Measurements from ENCODE around the gene UBE2E3. TPM values are rescaled to one million over a fixed set of nuclear protein-coding genes. Genes with fewer than 3 reads are reported as not detected.

UBE2E3 gene
- total RNA-seq, 3 donors from 2014 or later = 58.4 to 98.7 (median 77.0) TPM

DNA sequence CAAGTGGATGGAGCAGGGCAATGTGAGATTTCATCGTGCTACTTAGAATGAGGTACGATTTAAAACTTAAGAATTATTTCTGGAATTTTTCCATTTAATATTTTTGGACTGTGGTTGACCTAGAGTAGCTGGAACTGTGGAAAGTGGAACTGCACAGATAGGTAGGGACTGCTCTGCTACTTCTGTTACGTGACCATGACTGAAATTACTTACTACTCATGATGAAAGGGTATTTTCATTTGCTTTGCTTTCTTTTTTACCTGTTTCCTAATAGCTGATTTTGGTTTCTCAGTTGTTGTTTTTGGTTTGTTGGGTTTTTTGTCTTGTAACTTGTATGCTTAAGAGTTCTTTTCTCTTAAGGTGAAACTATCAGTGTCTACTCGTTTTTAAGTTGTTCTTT lies 11.4 kb downstream of the UBE2E3 start:
- Histone ChIP-seq H3K36me3 (no peaks in the 10 kb centered on the region), H3K4me3 (no peak overlapping the region), H3K9me3 (no peaks in the 10 kb centered on the region), H3K27ac (no peak overlapping the region), H3K4me1 (no peaks in the 10 kb centered on the region), H3K27me3 (no peaks in the 10 kb centered on the region)
- TF ChIP-seq POLR2AphosphoS5 (IDR thresholded peaks at IDR 0.05) (no peak), POLR2A (IDR thresholded peaks at IDR 0.05) (no peak)
- TF ChIP-seq, protein P1, sequence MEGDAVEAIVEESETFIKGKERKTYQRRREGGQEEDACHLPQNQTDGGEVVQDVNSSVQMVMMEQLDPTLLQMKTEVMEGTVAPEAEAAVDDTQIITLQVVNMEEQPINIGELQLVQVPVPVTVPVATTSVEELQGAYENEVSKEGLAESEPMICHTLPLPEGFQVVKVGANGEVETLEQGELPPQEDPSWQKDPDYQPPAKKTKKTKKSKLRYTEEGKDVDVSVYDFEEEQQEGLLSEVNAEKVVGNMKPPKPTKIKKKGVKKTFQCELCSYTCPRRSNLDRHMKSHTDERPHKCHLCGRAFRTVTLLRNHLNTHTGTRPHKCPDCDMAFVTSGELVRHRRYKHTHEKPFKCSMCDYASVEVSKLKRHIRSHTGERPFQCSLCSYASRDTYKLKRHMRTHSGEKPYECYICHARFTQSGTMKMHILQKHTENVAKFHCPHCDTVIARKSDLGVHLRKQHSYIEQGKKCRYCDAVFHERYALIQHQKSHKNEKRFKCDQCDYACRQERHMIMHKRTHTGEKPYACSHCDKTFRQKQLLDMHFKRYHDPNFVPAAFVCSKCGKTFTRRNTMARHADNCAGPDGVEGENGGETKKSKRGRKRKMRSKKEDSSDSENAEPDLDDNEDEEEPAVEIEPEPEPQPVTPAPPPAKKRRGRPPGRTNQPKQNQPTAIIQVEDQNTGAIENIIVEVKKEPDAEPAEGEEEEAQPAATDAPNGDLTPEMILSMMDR (IDR thresholded peaks at IDR 0.05) = no peak
- DNase-seq (ENCODE audit: low spot score in 2 of 2) = no peak
- intact Hi-C loops (cut with DNase I; ENCODE audit: low total_unique reads) = no loop called here

GRCh38 chr2:180992994-180993393 lies 12.6 kb downstream of the UBE2E3 start:
- no peaks in the 10 kb centered on the region for H3K27me3 ChIP-seq
- TF ChIP-seq POLR2AphosphoS5 (IDR thresholded peaks at IDR 0.05) = no peak
- TF ChIP-seq, protein P1 (IDR thresholded peaks at IDR 0.05) = no peak
- no peak for TF ChIP-seq POLR2A (IDR thresholded peaks at IDR 0.05)

GRCh38 chr2:180999274-180999964 lies 19.0 kb downstream of the UBE2E3 start:
- DNase-seq (ENCODE audit: low spot score in 2 of 2) = no peak

More at GRCh38 chr2:180992994-180993393, 12.6 kb downstream of the UBE2E3 start:
- no peak overlapping the region for H3K4me3 ChIP-seq
- H3K36me3 ChIP-seq = no peaks in the 10 kb centered on the region
- no peaks in the 10 kb centered on the region for H3K4me1 ChIP-seq
- intact Hi-C loops (cut with DNase I; ENCODE audit: low total_unique reads) = no loop called here
- H3K27ac ChIP-seq = no peak overlapping the region
- H3K9me3 ChIP-seq = no peaks in the 10 kb centered on the region
- DNase-seq (ENCODE audit: low spot score in 2 of 2) = no peak

GRCh38 chr2:181004647-181005325 lies 24.4 kb downstream of the UBE2E3 start:
- Histone ChIP-seq H3K36me3 (no peaks in the 10 kb centered on the region), H3K27me3 (no peaks in the 10 kb centered on the region), H3K27ac (no peak overlapping the region), H3K9me3 (no peaks in the 10 kb centered on the region), H3K4me1 (no peaks in the 10 kb centered on the region), H3K4me3 (no peak overlapping the region)
- TF ChIP-seq, protein P1 (IDR thresholded peaks at IDR 0.05) = no peak
- DNase-seq (ENCODE audit: low spot score in 2 of 2) = no peak
- intact Hi-C loops (cut with DNase I; ENCODE audit: low total_unique reads) = no loop called here

More at GRCh38 chr2:180999274-180999964, 19.0 kb downstream of the UBE2E3 start:
- no peak overlapping the region for H3K27ac ChIP-seq
- no peaks in the 10 kb centered on the region for H3K4me1 ChIP-seq
- TF ChIP-seq, protein P1 (IDR thresholded peaks at IDR 0.05) = no peak
- intact Hi-C loops (cut with DNase I; ENCODE audit: low total_unique reads) = no loop called here
- H3K27me3 ChIP-seq = no peaks in the 10 kb centered on the region
- H3K4me3 ChIP-seq = no peak overlapping the region
- peaks cover 4% of the 10 kb centered on the region for H3K36me3 ChIP-seq
- no peaks in the 10 kb centered on the region for H3K9me3 ChIP-seq

DNA sequence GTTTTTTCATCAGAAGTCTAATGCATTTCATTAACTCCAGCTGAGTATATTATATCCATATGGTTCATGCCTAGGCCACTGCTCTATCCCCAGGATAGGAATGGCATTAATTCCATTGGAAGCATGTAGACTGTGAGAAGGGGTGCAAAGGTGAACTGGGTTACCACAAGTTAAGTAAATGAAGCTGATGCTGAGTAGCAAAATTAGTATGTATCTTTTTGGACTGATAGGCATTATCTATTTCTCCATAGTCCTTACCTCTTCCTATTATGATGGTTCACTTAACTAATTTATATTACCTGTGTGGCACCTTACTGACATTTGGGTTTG lies 24.9 kb downstream of the UBE2E3 start:
- Histone ChIP-seq H3K9me3 (no peaks in the 10 kb centered on the region), H3K27me3 (no peaks in the 10 kb centered on the region), H3K27ac (no peak overlapping the region), H3K36me3 (no peaks in the 10 kb centered on the region), H3K4me3 (no peak overlapping the region), H3K4me1 (no peaks in the 10 kb centered on the region)
- DNase-seq (ENCODE audit: low spot score in 2 of 2) = no peak
- TF ChIP-seq, protein P1 (IDR thresholded peaks at IDR 0.05) = no peak
- TF ChIP-seq POLR2A (IDR thresholded peaks at IDR 0.05) (no peak), POLR2AphosphoS5 (IDR thresholded peaks at IDR 0.05) (no peak)
- intact Hi-C loops (cut with DNase I; ENCODE audit: low total_unique reads) = no loop called here
